Pulmonary artery endothelial cell (primary cell): ENCODE data around the gene ADGRG6. TPM values are rescaled to one million over a fixed set of nuclear protein-coding genes. Genes with fewer than 3 reads are reported as not detected.
"Not testable (repeated sequence)": the region's sequence is repeated elsewhere in the genome, so short reads cannot be mapped to it uniquely, and the experiment has no call there.

ENCODE experiments used
- DNase-seq: peaks from one replicate; pipeline ENCODE4 v3.0.0-alpha.2; 2011; ENCODE audit warnings: low read depth, low spot score
- total RNA-seq: library from RNA; depleted of rRNA; stranded (reverse); fragments of >200 nt; gene quantifications from 2 replicates; pipeline ENCODE4 v1.2.3, GENCODE V29; 2014

ADGRG6 gene
- total RNA-seq, 1 donor from 2014 or later, result 10.0 TPM

DNA sequence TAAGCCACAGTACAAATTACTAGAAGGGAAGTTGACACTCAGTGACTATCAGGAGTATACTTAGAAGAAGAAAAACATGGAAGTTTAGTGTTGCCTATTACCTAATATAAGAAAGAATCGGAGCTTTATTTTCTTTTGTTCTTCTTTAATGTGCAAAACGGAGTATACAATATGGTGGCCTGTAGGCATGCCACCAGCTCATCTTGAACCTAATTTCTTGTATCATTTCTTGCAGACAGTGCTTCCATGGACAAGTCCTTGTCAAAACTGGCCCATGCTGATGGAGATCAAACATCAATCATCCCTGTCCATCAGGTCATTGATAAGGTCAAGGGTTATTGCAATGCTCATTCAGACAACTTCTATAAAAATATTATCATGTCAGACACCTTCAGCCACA is 141.3 kb downstream of the ADGRG6 start:
- no peak for DNase-seq

DNA sequence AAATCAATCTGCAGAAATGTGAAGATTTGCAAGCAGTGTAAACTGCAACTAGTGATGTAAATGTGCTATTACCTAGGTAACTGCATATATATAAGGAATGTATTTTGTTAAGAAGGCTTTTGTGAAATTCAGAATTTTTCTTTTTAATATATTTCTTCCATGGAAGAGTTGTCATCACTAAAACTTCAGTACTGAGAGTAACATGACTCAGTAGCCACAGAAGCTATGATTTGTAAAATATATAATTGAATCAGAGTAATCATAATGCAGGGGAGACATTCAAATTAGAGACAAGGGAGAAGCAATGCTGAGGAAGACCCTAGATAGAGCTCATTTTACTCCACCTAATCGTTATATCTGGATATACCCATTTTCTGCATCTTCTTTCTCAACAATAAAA is 141.7 kb downstream of the ADGRG6 start:
- no peak for DNase-seq

DNA sequence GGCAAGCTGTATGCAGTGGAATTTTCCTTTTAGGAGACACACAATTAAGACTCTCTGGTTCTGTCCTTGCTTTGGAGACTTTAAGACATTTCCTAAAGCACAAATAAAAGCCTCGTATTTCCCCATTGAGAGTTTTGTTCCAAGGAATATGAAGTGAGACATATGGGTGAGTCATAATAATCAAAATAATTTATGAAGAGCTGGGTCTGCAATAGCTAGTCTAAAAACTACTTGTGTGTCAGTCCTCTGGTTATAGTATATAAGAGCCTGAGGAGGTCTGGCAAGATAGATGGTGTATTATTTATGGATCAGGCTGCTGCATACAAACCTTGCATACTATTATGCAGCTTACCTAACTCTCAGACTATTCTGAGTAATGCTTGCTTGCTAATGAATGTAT is 142.6 kb downstream of the ADGRG6 start:
- DNase-seq, result no peak

DNA sequence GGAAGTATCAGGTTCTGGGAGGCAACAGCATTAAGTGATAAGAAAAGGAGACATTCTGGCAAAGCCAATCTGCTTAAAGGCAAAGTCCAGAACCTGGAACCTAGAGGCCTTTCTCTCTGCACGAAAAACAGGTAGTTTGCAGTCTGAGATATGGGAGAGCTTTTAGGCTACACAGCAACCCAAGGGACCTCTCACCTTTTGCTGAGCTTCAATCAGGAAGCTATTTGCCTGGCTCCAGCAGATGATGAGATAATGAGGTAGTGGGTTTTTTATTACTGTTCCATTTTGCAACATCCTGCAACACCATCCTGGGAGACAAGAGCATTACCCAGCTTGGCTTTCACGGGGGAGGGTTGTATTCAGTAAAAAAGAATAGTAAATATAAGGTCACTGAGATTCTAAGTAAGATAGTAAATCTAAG is 143.1 kb downstream of the ADGRG6 start:
- no peak for DNase-seq

DNA sequence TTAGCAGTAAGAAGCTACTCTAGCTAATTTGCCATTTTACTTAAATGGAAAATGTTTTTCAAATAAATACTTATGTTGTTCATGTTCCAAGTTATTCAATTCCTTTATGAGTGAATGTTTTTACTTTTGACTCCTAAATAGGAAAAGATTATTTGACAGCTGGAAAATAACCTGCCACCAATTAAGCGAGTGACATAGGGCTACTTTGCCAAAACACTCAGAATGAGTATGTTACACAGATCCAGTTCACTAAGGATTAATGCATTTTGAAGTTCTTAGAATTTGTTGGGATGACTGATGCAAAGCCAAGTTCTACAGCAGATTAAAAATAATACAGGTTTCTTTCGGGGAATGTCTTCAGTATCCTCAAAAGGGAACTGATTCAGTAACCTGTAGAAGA is 144.4 kb downstream of the ADGRG6 start:
- DNase-seq, result no peak

DNA sequence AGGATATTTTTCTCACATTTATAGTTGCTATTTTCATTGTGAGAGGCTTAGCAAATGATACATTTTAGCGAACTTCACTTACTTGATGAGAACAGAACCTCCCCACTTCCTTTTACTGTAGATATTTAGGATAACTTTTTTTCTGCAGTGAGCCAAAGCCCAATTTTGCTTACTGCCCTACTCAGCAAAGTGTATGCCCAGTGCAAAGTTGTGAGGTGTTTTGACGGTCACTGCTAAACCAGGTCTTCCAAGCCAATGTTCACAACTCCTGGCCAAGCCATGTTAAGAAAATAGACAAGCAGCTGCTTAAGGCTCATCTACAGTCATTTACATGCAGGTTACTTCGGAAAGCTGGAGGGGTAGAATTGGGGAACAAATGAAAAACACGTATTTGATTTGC is 144.8 kb downstream of the ADGRG6 start:
- DNase-seq, result no peak

DNA sequence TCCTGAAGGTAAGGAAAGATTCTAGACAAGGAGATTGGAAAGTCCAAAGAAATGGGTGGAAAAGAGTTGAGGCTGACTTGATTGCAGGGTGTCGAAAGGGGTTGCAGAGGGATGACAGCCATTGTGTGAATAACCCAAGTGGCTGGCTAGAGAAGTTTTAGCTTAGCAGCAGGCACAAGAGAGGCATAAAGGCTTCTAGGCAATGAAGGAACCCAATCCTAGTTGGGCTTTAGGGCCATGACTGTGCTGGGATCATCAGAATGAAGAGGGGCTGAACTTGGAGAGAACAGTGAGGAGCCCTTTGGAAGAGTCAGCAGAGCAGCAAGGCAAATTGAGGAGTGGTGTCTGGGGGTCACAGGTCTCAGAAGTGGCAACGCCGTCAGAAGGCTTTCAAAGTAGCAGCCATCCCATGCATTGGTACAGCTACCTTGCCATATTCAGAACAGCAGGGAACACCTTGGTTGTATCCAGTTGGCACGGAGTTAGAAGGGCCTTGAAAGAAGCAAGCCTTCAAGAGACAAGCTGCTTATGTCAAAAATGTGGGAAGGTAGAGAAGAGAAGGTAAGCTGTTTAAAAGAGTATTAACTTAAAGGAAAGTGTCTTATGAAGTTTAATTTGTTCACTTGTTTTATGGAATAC is 146.4 kb downstream of the ADGRG6 start:
- DNase-seq, result no peak

DNA sequence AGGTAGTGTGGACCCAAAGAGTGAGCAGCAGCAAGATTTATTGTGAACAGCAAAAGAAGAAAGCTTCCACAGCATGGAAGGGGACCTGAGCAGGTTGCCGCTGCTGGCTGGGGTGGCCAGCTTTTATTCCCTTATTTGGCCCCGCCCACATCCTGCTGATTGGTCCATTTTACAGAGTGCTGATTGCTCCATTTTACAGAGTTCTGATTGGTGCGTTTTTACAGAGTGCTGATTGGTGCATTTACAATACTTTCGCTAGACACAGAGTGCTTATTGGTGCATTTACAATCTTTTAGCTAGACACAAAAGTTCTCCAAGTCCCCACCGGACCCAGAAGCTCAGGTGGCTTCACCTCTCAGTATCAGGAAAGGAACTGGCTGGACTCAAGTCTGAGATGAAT is 149.0 kb downstream of the ADGRG6 start:
- DNase-seq, result not testable (repeated sequence)

DNA sequence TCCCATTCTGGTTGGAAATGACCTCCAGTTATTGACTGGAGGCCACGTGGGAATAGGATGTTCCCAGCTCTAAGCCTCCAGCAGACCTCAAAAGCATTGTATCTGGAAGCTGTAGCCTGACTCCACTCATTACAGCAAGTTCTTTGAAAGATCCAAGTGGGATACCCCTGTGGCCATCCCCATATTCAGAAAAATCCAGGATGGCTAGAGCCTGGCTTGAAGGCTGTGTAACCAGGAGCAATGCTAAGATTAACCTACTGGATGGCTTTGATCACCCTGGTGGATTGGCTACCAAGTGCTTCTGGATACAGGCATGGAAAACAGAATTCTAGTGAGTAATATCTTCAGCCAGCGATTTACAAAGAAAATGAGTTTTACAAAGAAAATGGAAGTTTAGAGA is 151.2 kb downstream of the ADGRG6 start:
- no peak for DNase-seq

DNA sequence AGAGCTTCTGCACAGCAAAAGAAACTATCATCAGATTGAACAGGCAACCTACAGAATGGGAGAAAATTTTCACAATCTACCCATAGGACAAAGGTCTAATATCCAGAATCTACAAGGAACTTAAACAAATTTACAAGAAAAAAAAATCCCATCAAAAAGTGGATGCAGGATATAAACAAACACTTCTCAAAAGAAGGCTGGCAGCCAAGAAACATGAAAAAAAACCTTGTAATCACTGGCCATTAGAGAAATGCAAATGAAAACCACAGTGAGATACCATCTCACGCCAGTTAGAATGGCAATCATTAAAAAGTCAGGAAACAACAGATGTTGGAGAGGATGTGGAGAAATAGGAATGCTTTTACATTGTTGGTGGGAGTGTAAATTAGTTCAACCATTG is 152.4 kb downstream of the ADGRG6 start:
- not testable (repeated sequence) for DNase-seq

DNA sequence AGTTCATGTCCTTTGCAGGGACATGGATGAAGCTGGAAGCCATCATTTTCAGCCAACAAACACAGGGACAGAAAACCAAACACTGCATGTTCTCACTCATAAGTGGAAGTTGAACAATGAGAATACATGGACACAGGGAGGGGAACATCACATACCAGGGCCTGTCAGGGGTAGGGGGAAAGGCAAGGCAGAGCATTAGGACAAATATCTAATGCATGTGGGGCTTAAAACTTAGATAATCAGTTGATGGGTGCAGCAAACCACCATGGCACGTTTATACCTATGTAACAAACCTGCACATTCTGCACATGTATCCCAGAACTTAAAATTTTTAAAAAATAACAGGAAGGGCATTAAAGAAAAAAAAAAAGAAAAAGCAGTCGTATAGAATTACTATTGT is 153.0 kb downstream of the ADGRG6 start:
- not testable (repeated sequence) for DNase-seq

DNA sequence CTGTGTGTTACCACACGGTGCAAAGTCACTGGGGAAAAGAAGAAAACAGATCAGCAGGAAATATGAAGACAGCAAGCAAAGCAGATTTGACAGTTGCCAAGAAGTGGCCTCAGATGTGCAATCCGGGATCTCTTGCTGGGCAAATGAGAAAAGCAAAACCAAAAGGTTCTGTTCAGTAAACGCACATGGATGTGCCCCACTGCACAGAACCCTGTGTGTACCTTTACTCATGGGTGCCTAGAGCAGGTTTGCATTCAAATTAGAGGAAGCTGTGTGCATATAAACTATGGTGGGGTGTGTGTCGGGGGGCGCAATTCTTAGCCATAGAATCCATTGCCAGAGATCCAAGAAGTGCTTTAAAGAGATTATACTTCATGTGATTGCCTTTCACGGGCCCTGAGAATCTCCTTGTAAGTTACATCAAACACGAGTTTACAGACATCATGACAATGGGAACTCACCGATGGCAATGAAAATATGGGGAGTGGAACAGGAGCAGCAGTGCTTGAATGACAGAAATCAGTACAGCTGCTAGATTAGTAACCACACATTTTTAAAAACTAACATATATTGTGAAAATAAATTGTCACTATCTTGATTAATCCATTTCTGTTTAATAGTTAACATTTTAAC is 154.3 kb downstream of the ADGRG6 start:
- no peak for DNase-seq

DNA sequence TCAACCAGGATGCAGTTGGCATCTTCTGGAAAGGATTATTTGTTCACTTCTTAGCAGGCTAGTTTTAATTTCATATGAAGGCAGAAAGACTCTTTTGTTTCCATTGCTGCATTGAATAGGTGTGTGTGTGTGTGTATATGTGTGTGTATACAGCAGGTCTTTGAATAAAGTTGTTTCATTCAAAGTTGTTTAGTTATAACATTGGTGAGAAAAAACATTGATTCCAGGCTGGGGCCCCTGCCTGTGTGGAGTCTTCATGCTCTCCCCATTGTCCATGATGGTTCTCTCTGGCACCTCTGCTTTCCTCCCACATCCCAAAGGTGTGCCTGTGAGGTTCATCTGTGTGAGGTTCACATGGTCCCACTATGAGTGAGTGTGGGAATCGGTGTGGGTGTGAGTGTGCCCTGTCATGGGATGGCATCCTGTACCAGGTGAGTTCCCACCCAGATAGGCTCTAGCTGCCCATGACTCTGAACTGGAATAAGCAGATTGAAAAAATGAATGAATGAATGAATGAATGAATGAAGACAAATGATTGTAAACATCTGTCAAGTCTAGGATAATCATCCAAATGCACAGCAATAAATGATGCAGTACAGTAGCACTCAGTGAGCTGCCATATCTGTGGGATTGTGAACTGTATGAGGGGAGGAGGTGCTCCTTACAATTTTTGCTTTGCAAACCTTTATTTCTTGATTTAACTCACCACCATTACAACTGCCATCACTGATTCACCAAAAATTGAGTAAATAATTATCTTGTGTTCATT is 156.0 kb downstream of the ADGRG6 start:
- DNase-seq, result no peak

DNA sequence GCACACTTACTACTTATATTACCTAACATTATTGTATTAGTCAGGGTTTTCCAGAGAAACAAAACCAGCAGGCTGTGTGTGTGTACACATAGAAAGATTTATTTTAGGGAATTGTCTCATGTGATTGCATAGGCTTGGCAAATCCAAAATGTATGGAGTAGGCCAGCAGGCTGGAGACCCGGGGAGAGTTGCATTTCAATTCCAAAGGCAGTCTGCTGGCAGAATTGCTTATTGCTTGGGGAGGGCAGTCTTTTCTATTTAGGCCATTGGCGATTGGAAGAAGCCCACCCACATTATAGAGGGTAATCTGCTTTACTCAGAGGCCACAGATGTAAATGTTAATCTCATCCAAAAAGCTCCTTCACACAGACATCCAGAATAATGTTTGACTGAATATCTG is 157.0 kb downstream of the ADGRG6 start:
- DNase-seq, result no peak

DNA sequence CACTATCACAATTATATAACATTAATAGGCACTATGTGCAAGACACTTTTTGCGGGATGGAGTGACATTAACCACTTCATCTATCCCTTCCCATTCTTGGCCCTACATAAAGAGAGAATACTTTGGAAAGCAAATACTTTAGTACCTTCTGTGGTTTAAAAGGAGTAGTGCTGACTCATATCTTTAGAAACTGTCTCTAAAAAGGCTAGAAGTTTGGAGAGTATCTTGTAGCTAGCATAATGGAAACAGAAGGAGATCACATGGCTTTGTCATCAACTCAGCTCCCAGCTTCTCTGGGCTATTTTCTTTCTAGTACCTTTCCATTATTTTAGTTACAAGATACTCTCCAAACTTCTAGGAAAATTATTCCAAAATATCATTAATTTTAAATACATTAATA is 157.5 kb downstream of the ADGRG6 start:
- no peak for DNase-seq

DNA sequence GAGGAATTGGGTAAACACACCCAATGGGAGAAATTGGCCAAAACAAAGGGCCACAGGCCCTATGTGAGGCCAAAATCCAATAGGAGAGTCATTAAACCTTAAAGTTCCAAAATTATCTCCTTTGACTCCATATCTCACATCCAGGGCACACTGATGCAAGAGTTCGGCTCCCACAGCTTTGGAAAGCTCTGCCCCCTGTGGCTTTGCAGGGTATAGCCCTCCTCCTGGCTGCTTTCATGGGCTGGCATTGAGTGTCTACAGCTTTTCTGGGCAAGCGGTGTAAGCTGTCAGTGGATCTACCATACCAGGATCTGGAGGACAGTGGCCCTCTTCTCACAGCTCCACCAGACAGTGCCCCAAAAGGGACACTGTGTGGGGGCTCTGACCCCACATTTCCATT is 160.5 kb downstream of the ADGRG6 start:
- DNase-seq, result no peak

DNA sequence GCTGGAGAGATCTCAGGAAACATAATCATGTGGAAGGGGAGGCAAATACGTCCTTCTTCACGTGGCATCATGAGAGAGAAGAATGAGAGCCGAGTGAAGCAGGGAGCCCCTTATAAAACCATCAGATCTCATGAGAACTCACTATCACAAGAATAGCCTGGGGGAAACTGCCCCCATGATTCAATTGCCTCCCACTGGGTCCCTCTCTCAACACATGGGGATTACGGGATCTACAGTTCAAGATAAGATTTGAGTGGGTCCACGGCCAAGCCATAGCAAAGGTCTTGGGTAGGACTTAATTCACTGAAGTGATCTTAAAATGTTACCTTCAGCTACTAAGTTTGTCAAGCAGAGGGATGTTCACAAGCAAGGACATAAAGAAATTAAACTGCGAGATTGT is 162.2 kb downstream of the ADGRG6 start:
- no peak for DNase-seq

DNA sequence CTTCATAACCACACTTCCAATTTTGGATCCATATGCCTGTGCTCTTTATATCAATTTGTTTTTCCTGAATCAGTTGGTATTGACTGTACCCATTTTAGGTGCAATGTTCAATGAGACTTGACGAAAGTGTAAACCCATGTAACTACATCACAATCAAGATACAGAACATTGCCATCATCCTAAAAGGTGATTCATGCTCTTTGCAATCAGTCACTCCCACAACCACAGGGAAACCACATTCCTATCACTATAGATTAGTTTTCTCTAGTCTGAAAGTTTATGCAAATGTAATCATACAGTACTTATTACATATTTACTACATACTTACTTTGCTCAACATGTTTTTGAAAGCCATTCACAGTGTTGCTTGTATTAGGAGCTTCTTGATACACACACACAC is 167.4 kb downstream of the ADGRG6 start:
- DNase-seq, result no peak

DNA sequence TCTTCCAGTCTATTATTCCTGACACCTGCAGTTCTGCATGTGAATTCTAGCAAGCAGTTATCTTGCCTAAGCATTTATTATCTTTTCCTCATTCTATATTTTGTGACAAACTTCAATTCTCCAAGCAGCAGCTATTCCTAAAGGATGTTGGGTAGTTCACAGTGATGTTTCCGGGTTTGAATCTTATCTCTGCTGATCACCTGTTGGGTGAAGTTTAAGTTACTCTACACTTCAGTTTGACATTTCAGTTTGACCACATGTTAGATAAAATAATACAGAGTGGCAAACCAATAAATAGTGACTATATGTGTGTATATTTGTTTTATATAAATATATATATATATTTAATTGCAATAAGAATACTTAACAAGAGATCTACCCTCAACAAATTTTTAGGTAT is 168.6 kb downstream of the ADGRG6 start:
- no peak for DNase-seq

DNA sequence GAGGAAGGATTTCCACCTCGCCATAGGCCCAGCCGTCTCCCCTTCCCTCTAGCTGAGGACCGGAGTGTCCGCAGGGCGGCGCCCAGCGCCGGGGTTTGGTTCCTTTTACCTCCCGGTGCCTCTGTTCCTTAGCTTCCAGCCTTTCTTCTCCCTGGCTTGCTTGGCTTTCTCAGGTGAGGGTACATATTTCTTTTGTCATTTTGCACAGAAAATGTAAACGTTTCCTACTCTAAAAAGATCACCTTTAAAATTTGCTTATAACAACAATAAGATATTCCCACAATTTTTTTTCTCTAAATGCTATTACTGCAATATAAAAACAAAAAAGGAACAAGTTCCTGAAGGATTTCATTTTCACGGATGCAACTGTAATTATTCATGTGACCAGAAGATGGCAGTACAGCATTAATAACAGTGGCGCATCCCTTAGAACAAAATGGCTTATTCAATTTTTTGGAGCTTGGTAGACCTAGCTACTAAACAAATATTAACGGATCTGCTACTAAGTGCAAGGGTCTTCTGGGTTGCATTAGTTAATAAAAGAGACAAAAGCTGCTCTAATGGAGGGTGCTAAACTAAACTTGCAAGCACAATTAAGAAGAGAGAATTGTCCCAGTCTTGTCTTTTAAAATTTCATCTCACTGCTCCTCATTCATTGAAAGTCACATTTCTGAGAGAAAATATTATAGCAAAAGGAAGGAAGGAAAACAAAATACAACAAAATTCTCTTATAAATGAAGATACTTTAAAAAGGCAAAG is 172.9 kb downstream of the ADGRG6 start:
- peak; percentile 13 for DNase-seq

DNA sequence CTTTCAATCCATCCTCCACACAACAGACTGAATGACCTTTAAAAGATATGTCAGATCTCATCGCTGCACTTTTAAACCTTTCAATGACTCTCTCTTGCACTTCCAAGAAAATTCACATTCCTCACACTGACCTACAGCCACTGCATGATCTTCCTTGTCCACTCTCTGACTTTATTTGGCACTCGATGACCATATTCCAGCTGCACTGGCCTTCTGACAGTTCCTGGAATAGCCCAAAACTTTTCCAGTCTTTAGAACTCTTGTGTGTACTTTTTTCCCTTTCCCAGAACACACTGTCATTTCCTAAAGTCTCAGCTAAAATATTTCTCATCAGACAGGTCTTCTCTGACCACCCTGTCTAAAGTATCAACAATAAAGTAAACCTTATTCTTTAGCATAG is 174.6 kb downstream of the ADGRG6 start:
- DNase-seq, result no peak

DNA sequence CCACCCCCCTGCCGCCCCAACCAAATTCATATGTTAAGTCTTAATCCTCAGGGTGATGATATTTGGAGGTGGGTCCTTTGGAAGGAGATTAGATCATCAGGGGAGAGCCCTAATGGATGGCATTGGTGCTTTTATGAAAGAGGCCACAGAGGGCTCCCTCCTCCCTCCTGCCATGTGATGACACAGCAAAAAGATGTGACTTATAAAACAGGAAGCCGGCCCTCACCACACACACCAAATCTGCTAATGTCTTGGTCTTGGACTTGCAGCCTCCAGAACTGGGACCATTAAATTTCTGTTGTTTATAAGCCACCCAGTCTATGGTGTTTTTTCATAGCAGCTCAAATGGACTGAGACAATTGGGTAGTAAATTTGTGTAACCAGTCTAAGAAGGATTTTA is 176.3 kb downstream of the ADGRG6 start:
- DNase-seq, result no peak
